AG04449 (cell line): Measurements from ENCODE around the gene PTGIS.

ENCODE experiments used
- CTCF ChIA-PET: fragments of 350-600 bp; formaldehyde crosslinking; extraction: SDS; loops from one replicate; lab custom pipeline; 2021; ENCODE audit warnings: antibody characterized with exemption; lab: Yijun Ruan, JAX
- POLR2A ChIA-PET: fragments of 400-600, 350-600 bp; formaldehyde crosslinking; extraction: SDS; loops from one replicate; lab custom pipeline; 2020; ENCODE audit warnings: antibody characterized with exemption, inconsistent platforms; lab: Yijun Ruan, JAX
- DNase-seq: peaks from one replicate; pipeline ENCODE4 v3.0.0-alpha.2; 2010; ENCODE audit warnings: low read depth, low spot score
- H3K4me3 ChIP-seq: 2 replicates; pipeline ENCODE4 v1.5.1; 2011; ENCODE audit warnings: low read depth, mild to moderate bottlenecking, control low read depth, low read length
- CTCF ChIP-seq: IDR thresholded peaks from one replicate; pipeline ENCODE4 v1.5.1; 2011; ENCODE audit warnings: mild to moderate bottlenecking, moderate library complexity, low read length, control low read depth, inconsistent platforms; ENCODE audit not compliant: insufficient read depth; ENCODE audit errors: missing control alignments

The PTGIS gene

GRCh38 chr20:49517805-49518100 is 50.2 kb downstream of the PTGIS start:
- CTCF ChIA-PET, result interaction anchor here (1.6 to 15.5 kb wide), 5 partner anchors 12 to 182 kb away, joined by 3 to 313 read pairs (median 11); no protein-coding TSS in a partner anchor
- no peak overlapping the region for H3K4me3 ChIP-seq
- no peak for DNase-seq
- POLR2A ChIA-PET, result no interaction called here
- TF ChIP-seq CTCF, result no peak

- H3K4me3 ChIP-seq, result no peak overlapping the region
- CTCF ChIA-PET, result interaction anchor here (1.8 to 15.5 kb wide), 4 partner anchors 11 to 181 kb away, joined by 7 to 313 read pairs (median 17); no protein-coding TSS in a partner anchor
- POLR2A ChIA-PET, result no interaction called here
- DNase-seq, result no peak
- TF ChIP-seq CTCF, result no peak
Measured at GRCh38 chr20:49516916-49517804, 50.8 kb downstream of the PTGIS start.

- no peak for TF ChIP-seq CTCF
- H3K4me3 ChIP-seq, result no peak overlapping the region
- POLR2A ChIA-PET, result no interaction called here
- no peak for DNase-seq
- CTCF ChIA-PET, result interaction anchor here (1.1 to 15.5 kb wide), 8 partner anchors 9 to 180 kb away, joined by 3 to 313 read pairs (median 4); no protein-coding TSS in a partner anchor
Measured at GRCh38 chr20:49515586-49515985, 52.4 kb downstream of the PTGIS start.

- CTCF ChIA-PET, result interaction anchor here (0.9 to 15.5 kb wide), 5 partner anchors 12 to 178 kb away, joined by 3 to 313 read pairs (median 4); no protein-coding TSS in a partner anchor
Measured at GRCh38 chr20:49513517-49513916, 54.4 kb downstream of the PTGIS start.

GRCh38 chr20:49513009-49513408 is 54.9 kb downstream of the PTGIS start:
- no peak for TF ChIP-seq CTCF
- H3K4me3 ChIP-seq, result no peak overlapping the region
- POLR2A ChIA-PET, result no interaction called here
- no peak for DNase-seq
- CTCF ChIA-PET, result interaction anchor here (1.5 to 15.5 kb wide), 4 partner anchors 13 to 177 kb away, joined by 3 to 313 read pairs (median 6); no protein-coding TSS in a partner anchor

More at GRCh38 chr20:49513517-49513916, 54.4 kb downstream of the PTGIS start:
- H3K4me3 ChIP-seq, result no peak overlapping the region
- POLR2A ChIA-PET, result no interaction called here
- TF ChIP-seq CTCF, result no peak
- DNase-seq, result no peak

GRCh38 chr20:49511788-49512525 is 56.0 kb downstream of the PTGIS start:
- ChIA-PET CTCF (interaction anchor here (1.1 to 16.3 kb wide), 4 partner anchors 9 to 176 kb away, joined by 3 to 313 read pairs (median 70); partner anchors contain the start of gene KCNB1), POLR2A (no interaction called here)
- DNase-seq, result no peak
- H3K4me3 ChIP-seq, result no peak overlapping the region
- TF ChIP-seq CTCF, result no peak
